Smooth muscle cell (in vitro differentiated cells): ENCODE data around the gene RHOV. TPM values are rescaled to one million over a fixed set of nuclear protein-coding genes. Genes with fewer than 3 reads are reported as not detected.

Experiments
- DNase-seq: peaks from one replicate; lab custom pipeline; 2025; ENCODE audit not compliant: unreplicated experiment; lab: John Stamatoyannopoulos, UW
- H2AFZ ChIP-seq: fragments of 200-600 bp; sonication (generic); 2 replicates; pipeline ENCODE4 v1.6.0; 2016; ENCODE audit warnings: antibody characterized with exemption, low read depth, mild to moderate bottlenecking
- H3F3A ChIP-seq: fragments of 200-600 bp; sonication (generic); 2 replicates; pipeline ENCODE4 v1.6.0; 2017; ENCODE audit warnings: antibody characterized with exemption, low read depth
- H3K27ac ChIP-seq: fragments of 200-600 bp; sonication (generic); 2 replicates; pipeline ENCODE4 v1.5.1; 2016; ENCODE audit warnings: low read depth, mild to moderate bottlenecking
- H3K27me3 ChIP-seq: fragments of 200-600 bp; sonication (generic); 2 replicates; pipeline ENCODE4 v1.6.1; 2016; ENCODE audit warnings: low read depth, mild to moderate bottlenecking
- H3K36me3 ChIP-seq: fragments of 200-600 bp; sonication (generic); 2 replicates; pipeline ENCODE4 v1.5.1; 2016; ENCODE audit warnings: low read depth
- H3K4me1 ChIP-seq: fragments of 200-600 bp; sonication (generic); 2 replicates; pipeline ENCODE4 v1.5.1; 2016; ENCODE audit warnings: low read depth
- H3K4me2 ChIP-seq: fragments of 200-600 bp; sonication (generic); 2 replicates; pipeline ENCODE4 v1.6.0; 2016; ENCODE audit warnings: mild to moderate bottlenecking
- H3K4me3 ChIP-seq: fragments of 200-600 bp; sonication (generic); 2 replicates; pipeline ENCODE4 v1.5.1; 2016; ENCODE audit warnings: mild to moderate bottlenecking
- H3K79me2 ChIP-seq: fragments of 200-600 bp; sonication (generic); 2 replicates; pipeline ENCODE4 v1.6.0; 2016; ENCODE audit warnings: low read depth, mild to moderate bottlenecking
- H3K9ac ChIP-seq: fragments of 200-600 bp; sonication (generic); 2 replicates; pipeline ENCODE4 v1.6.0; 2016; ENCODE audit warnings: low read depth
- H3K9me3 ChIP-seq: fragments of 200-600 bp; sonication (generic); replicated peaks from 2 replicates; pipeline ENCODE4 v1.5.1; 2016; ENCODE audit warnings: low read depth
- H4K20me1 ChIP-seq: fragments of 200-600 bp; sonication (generic); 2 replicates; pipeline ENCODE4 v1.6.0; 2016; ENCODE audit warnings: low read depth
- WGBS: methylation state at CpG from one replicate; pipeline ENCODE4 v1.1.7; 2016; ENCODE audit warnings: low lambda C conversion rate; 5-methylcytosine and 5-hydroxymethylcytosine counted together
- polyA plus RNA-seq: library from polyadenylated mRNA; unstranded; fragments of >200 nt; fragmentation: Nextera tagmentation; extraction: Ambion mirVana; gene quantifications from 2 replicates; pipeline ENCODE4 v1.2.1, GENCODE V29; 2016
- total RNA-seq: library from RNA; depleted of rRNA; stranded (reverse); fragments of >200 nt; gene quantifications from 2 replicates; pipeline ENCODE4 v1.2.3, GENCODE V29; 2014
- TF ChIP-seq, protein P1 (sequence below): fragments of 200-600 bp; sonication (generic); IDR thresholded peaks from 2 replicates; pipeline ENCODE4 v1.5.1; 2017; ENCODE audit warnings: borderline replicate concordance, mild to moderate bottlenecking, antibody characterized with exemption; ENCODE audit not compliant: insufficient read depth, poor library complexity, severe bottlenecking

The RHOV gene
- total and polyA plus RNA-seq, 2 experiments from 2014 or later: 3.0 to 3.3 TPM

- Histone ChIP-seq H3K9ac (no peak overlapping the region), H3K9me3 (no peaks in the 10 kb centered on the region), H3K27ac (no peak overlapping the region), H3F3A (no peaks in the 10 kb centered on the region), H4K20me1 (peaks cover 55% of the 10 kb centered on the region), H3K79me2 (peaks cover 13% of the 10 kb centered on the region), H3K27me3 (no peaks in the 10 kb centered on the region), H3K36me3 (peaks cover 5% of the 10 kb centered on the region), H2AFZ (no peak overlapping the region), H3K4me1 (no peaks in the 10 kb centered on the region), H3K4me2 (no peak overlapping the region), H3K4me3 (no peak overlapping the region)
- DNase-seq: no peak
- 79% methylated on average over 5 of the region's 5 CpGs for WGBS
- TF ChIP-seq, protein P1, sequence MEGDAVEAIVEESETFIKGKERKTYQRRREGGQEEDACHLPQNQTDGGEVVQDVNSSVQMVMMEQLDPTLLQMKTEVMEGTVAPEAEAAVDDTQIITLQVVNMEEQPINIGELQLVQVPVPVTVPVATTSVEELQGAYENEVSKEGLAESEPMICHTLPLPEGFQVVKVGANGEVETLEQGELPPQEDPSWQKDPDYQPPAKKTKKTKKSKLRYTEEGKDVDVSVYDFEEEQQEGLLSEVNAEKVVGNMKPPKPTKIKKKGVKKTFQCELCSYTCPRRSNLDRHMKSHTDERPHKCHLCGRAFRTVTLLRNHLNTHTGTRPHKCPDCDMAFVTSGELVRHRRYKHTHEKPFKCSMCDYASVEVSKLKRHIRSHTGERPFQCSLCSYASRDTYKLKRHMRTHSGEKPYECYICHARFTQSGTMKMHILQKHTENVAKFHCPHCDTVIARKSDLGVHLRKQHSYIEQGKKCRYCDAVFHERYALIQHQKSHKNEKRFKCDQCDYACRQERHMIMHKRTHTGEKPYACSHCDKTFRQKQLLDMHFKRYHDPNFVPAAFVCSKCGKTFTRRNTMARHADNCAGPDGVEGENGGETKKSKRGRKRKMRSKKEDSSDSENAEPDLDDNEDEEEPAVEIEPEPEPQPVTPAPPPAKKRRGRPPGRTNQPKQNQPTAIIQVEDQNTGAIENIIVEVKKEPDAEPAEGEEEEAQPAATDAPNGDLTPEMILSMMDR: no peak
Observed at GRCh38 chr15:40901053-40901443, 27.0 kb upstream of the RHOV start.

DNA sequence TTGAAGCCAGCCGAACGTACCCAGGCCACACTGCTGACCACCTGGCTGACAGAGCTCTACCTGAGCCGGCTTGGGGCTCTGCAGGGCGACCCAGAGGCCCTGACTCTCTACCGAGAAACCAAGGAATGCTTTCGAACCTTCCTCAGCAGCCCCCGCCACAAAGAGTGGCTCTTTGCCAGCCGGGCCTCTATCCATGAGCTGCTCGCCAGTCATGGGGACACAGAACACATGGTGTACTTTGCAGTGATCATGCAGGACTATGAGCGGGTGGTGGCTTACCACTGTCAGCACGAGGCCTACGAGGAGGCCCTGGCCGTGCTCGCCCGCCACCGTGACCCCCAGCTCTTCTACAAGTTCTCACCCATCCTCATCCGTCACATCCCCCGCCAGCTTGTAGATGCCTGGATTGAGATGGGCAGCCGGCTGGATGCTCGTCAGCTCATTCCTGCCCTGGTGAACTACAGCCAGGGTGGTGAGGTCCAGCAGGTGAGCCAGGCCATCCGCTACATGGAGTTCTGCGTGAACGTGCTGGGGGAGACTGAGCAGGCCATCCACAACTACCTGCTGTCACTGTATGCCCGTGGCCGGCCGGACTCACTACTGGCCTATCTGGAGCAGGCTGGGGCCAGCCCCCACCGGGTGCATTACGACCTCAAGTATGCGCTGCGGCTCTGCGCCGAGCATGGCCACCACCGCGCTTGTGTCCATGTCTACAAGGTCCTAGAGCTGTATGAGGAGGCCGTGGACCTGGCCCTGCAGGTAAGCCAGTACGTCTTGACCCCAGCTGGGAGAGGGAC is 26.4 kb upstream of the RHOV start:
- H4K20me1 ChIP-seq: peaks cover 49% of the 10 kb centered on the region
- H3K27ac ChIP-seq: no peak overlapping the region
- no peaks in the 10 kb centered on the region for H3K9me3 ChIP-seq
- H2AFZ ChIP-seq: no peak overlapping the region
- H3K4me2 ChIP-seq: no peak overlapping the region
- H3K9ac ChIP-seq: no peak overlapping the region
- peaks cover 5% of the 10 kb centered on the region for H3K36me3 ChIP-seq
- H3K4me1 ChIP-seq: peaks cover 3% of the 10 kb centered on the region
- 96% methylated on average over 36 of the region's 36 CpGs for WGBS
- peaks cover 19% of the 10 kb centered on the region for H3K79me2 ChIP-seq
- H3K27me3 ChIP-seq: no peaks in the 10 kb centered on the region
- no peak for DNase-seq
- H3K4me3 ChIP-seq: no peak overlapping the region
- H3F3A ChIP-seq: no peaks in the 10 kb centered on the region
- TF ChIP-seq, protein P1: no peak

- 96% methylated on average over 33 of the region's 33 CpGs for WGBS
- TF ChIP-seq, protein P1: no peak
- Histone ChIP-seq H3K79me2 (peaks cover 24% of the 10 kb centered on the region), H3F3A (no peaks in the 10 kb centered on the region), H4K20me1 (peaks cover 44% of the 10 kb centered on the region), H3K27me3 (no peaks in the 10 kb centered on the region), H3K4me2 (no peak overlapping the region), H3K4me3 (no peak overlapping the region), H3K4me1 (peaks cover 7% of the 10 kb centered on the region), H3K36me3 (peaks cover 5% of the 10 kb centered on the region), H2AFZ (no peak overlapping the region), H3K9me3 (no peaks in the 10 kb centered on the region), H3K27ac (no peak overlapping the region), H3K9ac (no peak overlapping the region)
- DNase-seq: no peak
Observed at GRCh38 chr15:40899536-40900207, 25.6 kb upstream of the RHOV start.
